IMR-90 (cell line): ENCODE results near the gene DNAH9. TPM values are rescaled to one million over a fixed set of nuclear protein-coding genes. Genes with fewer than 3 reads are reported as not detected.

Experiments used
- ATAC-seq: fragments of 200-7000 bp; cut with Tn5 transposase; 2 replicates; pipeline ENCODE4 v1.9.1; 2020; ENCODE audit warnings: low read depth, mild to moderate bottlenecking, moderate library complexity
- BruUV-seq: library from RNA; stranded (reverse); fragments of 400-500 nt; replicated peaks from 2 replicates; lab custom pipeline; 2021; lab: Mats Ljungman, UMichigan
- CTCF ChIA-PET: fragments of 300-600 bp; formaldehyde crosslinking; extraction: SDS; loops from one replicate; lab custom pipeline; 2021; ENCODE audit warnings: antibody characterized with exemption; lab: Yijun Ruan, JAX
- POLR2A ChIA-PET: fragments of 300-600 bp; sonication (Branson Sonifier 250); formaldehyde crosslinking; loops from one replicate; lab custom pipeline; 2022; ENCODE audit warnings: antibody characterized with exemption; ENCODE audit not compliant: unreplicated experiment; lab: Charles Lee
- DNase-seq: peaks from one replicate; pipeline ENCODE4 v3.0.0; 2013
- H2AFZ ChIP-seq: replicated peaks from 2 replicates; pipeline ENCODE3; 2013; ENCODE audit warnings: low read length, mild to moderate bottlenecking; ENCODE audit not compliant: poor library complexity
- H2AK5ac ChIP-seq: 2 replicates; pipeline ENCODE4 v1.6.1; 2013; ENCODE audit warnings: low read depth, low read length, inconsistent platforms
- H2AK9ac ChIP-seq: replicated peaks from 2 replicates; pipeline ENCODE3; 2013; ENCODE audit warnings: mild to moderate bottlenecking, low read depth, low read length, moderate library complexity; ENCODE audit not compliant: poor library complexity
- H2BK120ac ChIP-seq: 2 replicates; pipeline ENCODE4 v1.6.1; 2013; ENCODE audit warnings: low read depth, low read length, inconsistent platforms
- H2BK15ac ChIP-seq: 3 replicates; pipeline ENCODE4 v1.6.1; 2013; ENCODE audit warnings: low read depth, low read length, inconsistent platforms
- H2BK20ac ChIP-seq: 2 replicates; pipeline ENCODE4 v1.6.1; 2013; ENCODE audit warnings: low read depth, mild to moderate bottlenecking, inconsistent platforms, low read length, moderate library complexity
- H2BK5ac ChIP-seq: 2 replicates; pipeline ENCODE4 v1.6.1; 2013; ENCODE audit warnings: mild to moderate bottlenecking, low read depth, low read length, inconsistent platforms; ENCODE audit not compliant: poor library complexity, severe bottlenecking
- H3K14ac ChIP-seq: replicated peaks from 2 replicates; pipeline ENCODE4 v1.6.1; 2013; ENCODE audit warnings: low read depth, low read length, inconsistent platforms
- H3K18ac ChIP-seq: 2 replicates; pipeline ENCODE4 v1.6.1; 2013; ENCODE audit warnings: low read depth, low read length, control low read depth
- H3K23ac ChIP-seq: 2 replicates; pipeline ENCODE4 v1.6.1; 2013; ENCODE audit warnings: low read depth, low read length, inconsistent platforms
- H3K27ac ChIP-seq: 2 replicates; pipeline ENCODE4 v1.5.1; 2013; ENCODE audit warnings: mild to moderate bottlenecking, control low read depth, low read length; ENCODE audit not compliant: insufficient read depth
- H3K27me3 ChIP-seq: 2 replicates; pipeline ENCODE4 v1.6.1; 2013; ENCODE audit warnings: low read length; ENCODE audit not compliant: control insufficient read depth, insufficient read depth
- H3K36me3 ChIP-seq: 2 replicates; pipeline ENCODE4 v1.6.1; 2013; ENCODE audit warnings: low read length, mixed read lengths; ENCODE audit not compliant: control insufficient read depth, insufficient read depth
- H3K4ac ChIP-seq: 2 replicates; pipeline ENCODE4 v1.6.1; 2013; ENCODE audit warnings: low read depth, low read length, inconsistent platforms
- H3K4me1 ChIP-seq: 2 replicates; pipeline ENCODE4 v1.6.1; 2013; ENCODE audit warnings: low read length, mixed read lengths; ENCODE audit not compliant: control insufficient read depth, insufficient read depth
- H3K4me2 ChIP-seq: 2 replicates; pipeline ENCODE4 v1.6.1; 2013; ENCODE audit warnings: low read depth, mild to moderate bottlenecking, control low read depth, low read length, moderate library complexity
- H3K4me3 ChIP-seq: 2 replicates; pipeline ENCODE4 v1.5.1; 2013; ENCODE audit warnings: low read depth, mild to moderate bottlenecking, control low read depth, low read length, moderate library complexity; ENCODE audit not compliant: insufficient read depth
- H3K56ac ChIP-seq: 2 replicates; pipeline ENCODE4 v1.6.1; 2013; ENCODE audit warnings: low read length, inconsistent platforms; ENCODE audit not compliant: insufficient read depth; ENCODE audit errors: extremely low read depth
- H3K79me1 ChIP-seq, 2 experiments: 2 replicates each; pipeline ENCODE4 v1.6.1; 2013; ENCODE audit warnings: low read length in 2 of 2, inconsistent platforms in 1 of 2, low read depth in 1 of 2
- H3K9ac ChIP-seq: 2 replicates; pipeline ENCODE4 v1.6.1; 2013; ENCODE audit warnings: low read depth, low read length, control low read depth
- H3K9me1 ChIP-seq: 2 replicates; pipeline ENCODE4 v1.6.1; 2013; ENCODE audit warnings: low read length, inconsistent platforms; ENCODE audit not compliant: insufficient read depth
- H3K9me3 ChIP-seq: 2 replicates; pipeline ENCODE4 v1.6.1; 2013; ENCODE audit warnings: low read length; ENCODE audit not compliant: control insufficient read depth, insufficient read depth
- H4K20me1 ChIP-seq: 2 replicates; pipeline ENCODE4 v1.6.1; 2013; ENCODE audit warnings: low read length, inconsistent platforms; ENCODE audit not compliant: insufficient read depth
- H4K5ac ChIP-seq: 2 replicates; pipeline ENCODE4 v1.6.1; 2013; ENCODE audit warnings: mild to moderate bottlenecking, low read depth, low read length, control low read depth
- H4K8ac ChIP-seq, 2 experiments: 2 replicates each; pipeline ENCODE4 v1.6.1; 2013; ENCODE audit warnings: low read depth in 2 of 2, low read length in 2 of 2, control low read depth in 1 of 2, inconsistent platforms in 1 of 2
- H4K91ac ChIP-seq: 2 replicates; pipeline ENCODE4 v1.6.1; 2013; ENCODE audit warnings: low read depth, low read length, inconsistent platforms; ENCODE audit not compliant: insufficient read depth
- BHLHE40 ChIP-seq: fragments of 150-350 bp; IDR thresholded peaks from 2 replicates; pipeline ENCODE4 v1.6.1; 2016; ENCODE audit warnings: mild to moderate bottlenecking, low read depth, low read length
- CEBPB ChIP-seq: IDR thresholded peaks from 2 replicates; pipeline ENCODE4 v1.6.1; 2012; ENCODE audit warnings: low read depth, low read length, improper control_type of control experiment
- CHD1 ChIP-seq: IDR thresholded peaks from 2 replicates; pipeline ENCODE4 v1.6.1; 2012; ENCODE audit warnings: low read depth, low read length, improper control_type of control experiment
- CTCF ChIP-seq: conservative IDR thresholded peaks from 2 replicates; pipeline ENCODE4 v1.5.1; 2012; ENCODE audit warnings: mild to moderate bottlenecking, low read depth, low read length, improper control_type of control experiment
- ELK1 ChIP-seq: fragments of 150-350 bp; IDR thresholded peaks from 2 replicates; pipeline ENCODE4 v1.6.1; 2016; ENCODE audit warnings: low read depth, mild to moderate bottlenecking, low read length, moderate library complexity, borderline replicate concordance
- FOS ChIP-seq: fragments of 150-350 bp; IDR thresholded peaks from 2 replicates; pipeline ENCODE4 v1.6.1; 2016; ENCODE audit warnings: low read depth, low read length
- MAFK ChIP-seq: IDR thresholded peaks from 2 replicates; pipeline ENCODE4 v1.6.1; 2012; ENCODE audit warnings: low read depth, low read length, improper control_type of control experiment
- MAZ ChIP-seq: IDR thresholded peaks from 2 replicates; pipeline ENCODE4 v1.6.1; 2012; ENCODE audit warnings: low read depth, mild to moderate bottlenecking, low read length, improper control_type of control experiment, moderate library complexity, borderline replicate concordance
- MXI1 ChIP-seq: IDR thresholded peaks from 2 replicates; pipeline ENCODE4 v1.6.1; 2012; ENCODE audit warnings: low read depth, mild to moderate bottlenecking, low read length, moderate library complexity, borderline replicate concordance
- NFE2L2 ChIP-seq: fragments of 150-350 bp; IDR thresholded peaks from 2 replicates; pipeline ENCODE4 v1.6.1; 2016; ENCODE audit warnings: low read depth, mild to moderate bottlenecking, low read length
- POLR2A ChIP-seq: IDR thresholded peaks from 2 replicates; pipeline ENCODE4 v1.6.1; 2012; ENCODE audit warnings: mild to moderate bottlenecking, low read depth, low read length
- RAD21 ChIP-seq: IDR thresholded peaks from 2 replicates; pipeline ENCODE4 v1.6.1; 2012; ENCODE audit warnings: low read length, improper control_type of control experiment
- RCOR1 ChIP-seq: IDR thresholded peaks from 2 replicates; pipeline ENCODE4 v1.6.1; 2012; ENCODE audit warnings: mild to moderate bottlenecking, low read length, improper control_type of control experiment; ENCODE audit not compliant: insufficient replicate concordance
- RFX5 ChIP-seq: IDR thresholded peaks from 2 replicates; pipeline ENCODE4 v1.8.0; 2012; ENCODE audit warnings: low read depth, mild to moderate bottlenecking, low read length, moderate library complexity
- SMC3 ChIP-seq: fragments of 150-350 bp; IDR thresholded peaks from 2 replicates; pipeline ENCODE4 v1.6.1; 2016; ENCODE audit warnings: low read depth, mild to moderate bottlenecking, antibody characterized with exemption, low read length, moderate library complexity
- USF2 ChIP-seq: fragments of 150-350 bp; IDR thresholded peaks from 2 replicates; pipeline ENCODE4 v1.6.1; 2017; ENCODE audit warnings: mild to moderate bottlenecking, antibody characterized with exemption, low read length, low read depth
- WGBS, 2 experiments: methylation state at CpG; one replicate each; pipeline versions ENCODE4 v1.1.5 to v1.1.7; 2013; ENCODE audit warnings: missing lambda C conversion rate in 2 of 2; ENCODE audit not compliant: insufficient read length in 1 of 2; ENCODE audit errors: extremely low coverage in 2 of 2; 5-methylcytosine and 5-hydroxymethylcytosine counted together
- dilution Hi-C: fragments of 300-500 bp; cut with HindIII; formaldehyde crosslinking; loops from one replicate; pipeline ENCODE4 v1.14.3; 2018; ENCODE audit warnings: low sequenced_read_pairs; ENCODE audit not compliant: unreplicated experiment
- in situ Hi-C: fragments of 300-500 bp; cut with MboI; formaldehyde crosslinking; loops from 3 replicates; pipeline ENCODE4 v1.14.3; 2019; ENCODE audit warnings: low sequenced_read_pairs, inconsistent platforms, mixed read lengths
- intact Hi-C: fragments of 100-400 bp; cut with micrococcal nuclease; formaldehyde crosslinking; loops from 2 replicates; pipeline ENCODE4 v1.10.0; 2022
- polyA plus RNA-seq, 3 experiments: library from polyadenylated mRNA; depleted of rRNA; stranded (reverse); fragments of >200 nt; gene quantifications; 2 replicates each; pipeline ENCODE4 v1.2.3, GENCODE V29; 2012; ENCODE audit warnings: low replicate concordance in 1 of 3
- total RNA-seq: library from RNA; depleted of rRNA; stranded (reverse); fragments of >200 nt; gene quantifications from 2 replicates; pipeline ENCODE4 v1.2.3, GENCODE V29; 2012

DNAH9 gene
- total and polyA plus RNA-seq, 2 of the 4 experiments (the other 2 are of a cell fraction): not detected

GRCh38 chr17:12007466-12007865 is 409.2 kb downstream of the DNAH9 start:
- no peak for ATAC-seq
- TF ChIP-seq SMC3 (no peak), ELK1 (no peak), RCOR1 (no peak), POLR2A (no peak), FOS (no peak), RFX5 (no peak), RAD21 (no peak), CTCF (no peak), MXI1 (no peak), MAFK (no peak), USF2 (no peak), CHD1 (no peak), MAZ (no peak), CEBPB (no peak), BHLHE40 (no peak), NFE2L2 (no peak)
- in situ Hi-C loops (no loop called here), dilution Hi-C loops (no loop called here), intact Hi-C loops (no loop called here)
- DNase-seq: no peak
- H4K8ac ChIP-seq: no peak overlapping the region
- no peaks in the 10 kb centered on the region for H3K36me3 ChIP-seq
- H3K9me3 ChIP-seq: no peaks in the 10 kb centered on the region
- H3K18ac ChIP-seq: no peak overlapping the region
- no peaks in the 10 kb centered on the region for H3K9me1 ChIP-seq
- H3K27me3 ChIP-seq: peaks cover 2% of the 10 kb centered on the region; the same call in 1 of the 2 replicates
- 96% methylated on average over 3 of the region's 5 CpGs; no CpG with 5 or more reads in 1 of the 2 experiments for WGBS, 2 experiments
- no peak overlapping the region for H3K4ac ChIP-seq
- H3K4me1 ChIP-seq: no peaks in the 10 kb centered on the region
- H2BK15ac ChIP-seq: no peak overlapping the region
- no peak overlapping the region for H3K9ac ChIP-seq
- no peak overlapping the region for H2AK5ac ChIP-seq
- H4K20me1 ChIP-seq: no peaks in the 10 kb centered on the region
- POLR2A ChIA-PET: interaction anchor here (1.0 kb wide), 1 partner anchor 10 kb away, joined by 3 read pairs; the partner anchor contains the start of gene ZNF18
- no peak overlapping the region for H3K4me2 ChIP-seq
- H3K79me1 ChIP-seq: no peaks in the 10 kb centered on the region
- H2AK9ac ChIP-seq: no peak overlapping the region
- H2BK120ac ChIP-seq: no peak overlapping the region
- no peak overlapping the region for H3K14ac ChIP-seq
- no peak overlapping the region for H2BK20ac ChIP-seq
- H2BK5ac ChIP-seq: no peak overlapping the region
- CTCF ChIA-PET: no interaction called here
- H3K27ac ChIP-seq: no peak overlapping the region
- BruUV-seq: no TSS peak
- H3K4me3 ChIP-seq: no peak overlapping the region
- no peak overlapping the region for H3K23ac ChIP-seq
- H3K56ac ChIP-seq: no peak overlapping the region
- H4K91ac ChIP-seq: no peak overlapping the region
- no peak overlapping the region for H4K5ac ChIP-seq
- no peak overlapping the region for H2AFZ ChIP-seq
